Measurements from ENCODE around the gene CDK16.

GRCh38 chrX:47234583-47234982 lies 16.1 kb downstream of the CDK16 start:
- TF ChIP-seq POLR2A (IDR thresholded peaks at IDR 0.05; ENCODE audit: low read depth) (no peak), EP300 (IDR thresholded peaks at IDR 0.05) (no peak), CTCF (IDR thresholded peaks at IDR 0.05) (no peak)
